ENCODE data around the gene SH3BGRL3.
"Not testable (repeated sequence)": the region's sequence is repeated elsewhere in the genome, so short reads cannot be mapped to it uniquely, and the experiment has no call there.

SH3BGRL3 gene

DNA sequence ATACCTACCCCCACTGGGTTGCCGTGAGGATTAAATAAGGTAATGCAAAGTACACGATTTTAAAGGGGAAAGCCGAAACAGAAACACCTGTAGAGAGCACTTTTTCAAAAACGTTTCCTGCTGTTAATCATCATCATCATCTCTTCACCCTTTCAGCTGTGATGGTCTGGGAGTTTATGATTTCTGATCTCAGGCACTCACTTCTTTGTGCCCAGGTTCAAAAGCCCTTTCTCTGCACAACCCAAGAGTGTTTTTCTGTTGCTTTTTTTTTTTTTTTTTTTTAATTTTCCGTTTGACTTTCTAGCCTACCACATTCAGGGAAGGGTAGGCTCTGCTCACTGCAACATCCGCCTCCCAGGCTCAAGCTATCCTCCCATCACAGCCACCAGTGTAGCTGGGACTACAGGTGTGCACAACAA, 27.5 kb downstream of the SH3BGRL3 start:
- TF ChIP-seq, protein P1, sequence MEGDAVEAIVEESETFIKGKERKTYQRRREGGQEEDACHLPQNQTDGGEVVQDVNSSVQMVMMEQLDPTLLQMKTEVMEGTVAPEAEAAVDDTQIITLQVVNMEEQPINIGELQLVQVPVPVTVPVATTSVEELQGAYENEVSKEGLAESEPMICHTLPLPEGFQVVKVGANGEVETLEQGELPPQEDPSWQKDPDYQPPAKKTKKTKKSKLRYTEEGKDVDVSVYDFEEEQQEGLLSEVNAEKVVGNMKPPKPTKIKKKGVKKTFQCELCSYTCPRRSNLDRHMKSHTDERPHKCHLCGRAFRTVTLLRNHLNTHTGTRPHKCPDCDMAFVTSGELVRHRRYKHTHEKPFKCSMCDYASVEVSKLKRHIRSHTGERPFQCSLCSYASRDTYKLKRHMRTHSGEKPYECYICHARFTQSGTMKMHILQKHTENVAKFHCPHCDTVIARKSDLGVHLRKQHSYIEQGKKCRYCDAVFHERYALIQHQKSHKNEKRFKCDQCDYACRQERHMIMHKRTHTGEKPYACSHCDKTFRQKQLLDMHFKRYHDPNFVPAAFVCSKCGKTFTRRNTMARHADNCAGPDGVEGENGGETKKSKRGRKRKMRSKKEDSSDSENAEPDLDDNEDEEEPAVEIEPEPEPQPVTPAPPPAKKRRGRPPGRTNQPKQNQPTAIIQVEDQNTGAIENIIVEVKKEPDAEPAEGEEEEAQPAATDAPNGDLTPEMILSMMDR (IDR thresholded peaks at IDR 0.05; ENCODE audit: control insufficient read depth, extremely low read depth, insufficient read depth): no peak
- DNase-seq (ENCODE audit: low read depth): no peak
- no peak overlapping the region for H3K4me3 ChIP-seq (ENCODE audit: low read depth, low read length)

DNA sequence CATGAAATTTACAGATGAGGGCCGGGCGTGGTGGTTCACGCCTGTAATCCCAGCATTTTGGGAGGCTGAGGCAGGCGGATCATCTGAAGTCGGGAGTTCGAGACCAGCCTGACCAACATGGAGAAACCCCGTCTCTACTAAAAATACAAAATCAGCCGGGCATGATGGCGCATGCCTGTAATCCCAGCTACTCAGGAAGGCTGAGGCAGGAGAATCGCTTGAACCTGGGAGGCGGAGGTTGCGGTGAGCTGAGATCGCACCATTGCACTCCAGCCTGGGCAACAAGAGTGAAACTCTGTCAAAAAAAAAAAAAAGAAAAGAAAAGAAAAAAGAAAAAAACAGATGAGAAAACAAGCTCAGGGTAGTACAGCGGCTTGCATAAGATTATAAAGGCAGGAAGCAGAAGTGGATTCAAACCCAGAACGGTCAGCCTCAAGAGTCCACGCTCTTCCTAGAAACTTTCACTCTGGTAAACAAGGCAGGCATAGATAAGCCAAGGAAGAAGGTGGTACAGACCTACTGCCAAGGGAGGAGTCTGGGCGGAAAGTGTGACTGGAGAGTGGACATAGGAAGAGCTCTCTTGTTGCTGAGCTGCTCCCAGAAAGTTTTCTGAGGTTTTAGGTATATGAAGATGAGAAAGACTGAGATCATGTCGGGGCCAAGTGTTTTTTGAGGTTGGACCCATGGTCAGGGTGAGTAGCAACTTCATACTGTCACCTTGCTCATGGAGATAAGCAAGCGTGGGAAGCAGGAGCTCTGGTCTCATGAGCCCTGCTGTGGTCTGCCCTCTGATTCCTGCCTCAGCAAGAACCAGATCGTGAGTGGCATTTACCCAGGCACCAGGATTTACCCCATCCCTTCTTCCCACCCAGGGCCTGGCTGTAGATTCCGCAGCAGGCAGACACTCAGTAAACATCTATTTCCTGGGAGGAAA, 28.3 kb downstream of the SH3BGRL3 start:
- DNase-seq (ENCODE audit: low read depth); H3K4me3 ChIP-seq (ENCODE audit: low read depth, low read length): not testable (repeated sequence)

DNA sequence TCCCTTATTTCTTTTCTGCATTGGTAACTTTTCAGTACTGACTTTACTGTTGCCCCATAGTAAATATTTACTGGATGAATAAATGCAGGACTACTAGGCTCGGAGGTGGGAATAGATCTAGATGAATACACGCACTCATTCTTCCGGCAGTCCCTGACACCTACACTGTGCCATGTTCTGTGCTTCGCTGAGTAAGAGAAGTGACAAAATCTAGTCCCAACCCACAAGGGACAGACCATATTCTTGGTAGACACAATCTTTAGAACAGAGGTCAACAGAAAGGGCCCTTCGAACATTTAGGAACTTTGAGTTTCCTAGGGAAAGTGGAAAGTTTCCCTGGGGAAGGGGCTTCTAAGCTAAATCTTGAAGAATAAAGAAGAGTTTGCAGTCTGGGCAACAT, 34.6 kb downstream of the SH3BGRL3 start:
- DNase-seq (ENCODE audit: low read depth): no peak
- TF ChIP-seq, protein P1 (IDR thresholded peaks at IDR 0.05; ENCODE audit: control insufficient read depth, extremely low read depth, insufficient read depth): no peak
- no peak overlapping the region for H3K4me3 ChIP-seq (ENCODE audit: low read depth, low read length)

DNA sequence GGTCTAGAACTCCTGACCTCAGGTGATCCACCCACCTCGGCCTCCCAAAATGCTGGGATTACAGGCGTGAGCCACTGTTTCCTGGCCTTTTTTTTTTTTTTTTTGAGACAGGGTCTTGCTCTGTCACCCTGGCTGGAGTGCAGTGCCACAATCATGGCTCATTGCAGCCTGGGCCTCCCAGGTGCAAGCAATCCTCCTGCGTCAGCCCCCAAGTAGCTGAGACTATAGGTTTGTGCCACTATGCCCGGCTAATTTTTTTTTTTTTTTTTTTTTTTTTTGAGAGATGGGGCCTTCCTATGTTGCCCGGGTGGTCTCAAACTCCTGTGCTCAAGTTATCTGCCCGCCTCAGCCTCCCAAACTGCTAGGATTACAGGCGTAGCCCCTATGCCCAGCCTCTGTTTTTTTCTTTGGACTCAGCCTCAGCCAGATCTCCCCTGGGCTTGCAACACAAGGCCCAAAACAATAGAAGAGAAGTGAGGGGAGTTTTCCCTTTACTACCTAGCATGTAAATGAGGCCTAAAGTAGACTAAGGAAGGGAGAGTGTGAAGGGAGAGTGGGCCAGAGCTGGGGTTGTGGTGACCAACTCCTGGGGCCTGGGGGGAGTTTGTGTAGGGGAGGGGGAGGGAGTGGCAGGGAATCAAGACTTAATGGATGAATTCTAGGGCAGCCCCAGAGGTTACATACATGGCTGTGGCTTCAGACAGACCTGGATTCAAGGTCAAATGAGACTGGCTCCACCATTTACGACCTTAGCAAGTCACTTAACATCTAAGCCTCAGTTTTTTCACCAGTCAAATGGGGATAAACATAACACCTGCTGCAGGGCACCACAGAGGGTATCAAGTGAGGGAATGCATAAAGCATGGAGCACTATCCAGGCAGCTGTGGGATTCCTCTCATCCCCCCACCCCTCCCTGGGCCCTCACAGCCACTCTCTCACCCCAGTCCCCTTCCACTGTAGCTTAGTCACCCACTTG, 36.3 kb downstream of the SH3BGRL3 start:
- H3K4me3 ChIP-seq (ENCODE audit: low read depth, low read length): no peak overlapping the region
- no peak for DNase-seq (ENCODE audit: low read depth)
- TF ChIP-seq, protein P1 (IDR thresholded peaks at IDR 0.05; ENCODE audit: control insufficient read depth, extremely low read depth, insufficient read depth): no peak

DNA sequence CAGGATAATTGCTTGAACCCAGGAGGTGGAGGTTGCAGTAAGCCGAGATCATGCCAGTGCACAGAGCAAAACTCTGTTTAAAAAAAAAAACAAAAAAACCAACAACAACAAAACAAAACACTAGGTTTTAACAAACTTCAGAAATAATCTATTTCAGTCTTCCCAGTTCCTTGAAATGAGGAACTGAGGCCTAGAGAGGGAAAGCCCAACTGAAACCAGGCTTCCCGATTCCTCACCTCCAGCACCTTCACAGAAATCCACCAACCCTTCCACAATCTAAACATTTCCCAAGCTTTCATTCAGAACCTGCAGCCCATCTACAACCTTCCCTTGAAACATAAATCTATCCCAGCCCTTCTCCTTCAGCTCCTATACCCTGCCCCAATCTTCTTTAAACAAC, 37.3 kb downstream of the SH3BGRL3 start:
- no peak for DNase-seq (ENCODE audit: low read depth)
- TF ChIP-seq, protein P1 (IDR thresholded peaks at IDR 0.05; ENCODE audit: control insufficient read depth, extremely low read depth, insufficient read depth): no peak
- H3K4me3 ChIP-seq (ENCODE audit: low read depth, low read length): no peak overlapping the region

DNA sequence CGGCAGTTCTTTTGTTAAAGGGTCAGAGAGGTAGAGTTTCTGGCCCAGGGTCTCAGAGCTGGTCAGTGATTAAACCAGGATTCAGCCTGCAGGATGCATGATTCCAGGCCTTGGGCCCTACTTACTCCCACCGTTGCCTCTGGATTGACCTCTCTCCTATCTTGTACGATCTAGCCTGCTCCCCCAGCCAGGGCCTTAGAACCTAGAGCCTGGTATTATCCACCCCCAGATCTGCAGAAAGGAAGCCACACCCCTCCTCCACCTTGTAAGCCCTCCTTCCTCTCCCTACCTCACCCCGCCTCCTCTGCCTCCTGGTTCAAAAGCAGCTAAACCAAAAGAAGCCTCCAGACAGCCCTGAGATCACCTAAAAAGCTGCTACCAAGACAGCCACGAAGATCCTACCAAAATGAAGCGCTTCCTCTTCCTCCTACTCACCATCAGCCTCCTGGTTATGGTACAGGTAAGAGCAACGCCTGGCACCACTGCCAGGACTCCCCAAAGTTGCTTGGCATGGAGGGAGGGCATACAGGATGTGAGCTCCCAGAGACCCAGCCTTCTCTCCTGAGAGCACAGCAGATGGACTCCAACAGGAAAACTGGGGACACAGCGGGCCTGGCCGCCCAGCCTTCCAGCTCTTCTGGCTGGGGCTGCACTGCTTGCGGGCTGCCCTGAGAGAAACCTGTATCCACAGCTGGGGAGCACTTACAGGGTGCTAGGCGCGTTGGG, 37.9 kb downstream of the SH3BGRL3 start, which contains the start of gene CD52:
CD52 (plus strand) TSS at position 347 of the 726 bp plus-strand sequence; CDS start at position 407, 60 bp downstream.
- no peak for DNase-seq (ENCODE audit: low read depth)
- TF ChIP-seq, protein P1 (IDR thresholded peaks at IDR 0.05; ENCODE audit: control insufficient read depth, extremely low read depth, insufficient read depth): no peak
- no peak within 1 kb of the TSS for H3K4me3 ChIP-seq (ENCODE audit: low read depth, low read length)
